GM23338 (cell line): ENCODE results near the gene LDHD. TPM values are rescaled to one million over a fixed set of nuclear protein-coding genes. Genes with fewer than 3 reads are reported as not detected.

Experiments used
- ATAC-seq: fragments of 200-7000 bp; cut with Tn5 transposase; 3 replicates; pipeline ENCODE4 v1.9.1; 2020
- DNase-seq: peaks from one replicate; pipeline ENCODE4 v3.0.0-alpha.2; 2015; ENCODE audit warnings: low spot score
- H2AFZ ChIP-seq: fragments of 200-600 bp; sonication (generic); 2 replicates; pipeline ENCODE4 v1.8.0; 2016; ENCODE audit warnings: antibody characterized with exemption, mild to moderate bottlenecking, moderate library complexity
- H3F3A ChIP-seq: fragments of 200-600 bp; sonication (generic); replicated peaks from 2 replicates; pipeline ENCODE4 v1.8.0; 2017; ENCODE audit warnings: antibody characterized with exemption, mixed run types, low read depth
- H3K27ac ChIP-seq: fragments of 200-600 bp; sonication (generic); 2 replicates; pipeline ENCODE4 v1.6.1; 2016; ENCODE audit warnings: low read depth
- H3K27me3 ChIP-seq: fragments of 200-600 bp; sonication (generic); 2 replicates; pipeline ENCODE4 v1.8.0; 2016; ENCODE audit warnings: mild to moderate bottlenecking, mixed run types, moderate library complexity; ENCODE audit not compliant: insufficient read depth
- H3K36me3 ChIP-seq: fragments of 200-600 bp; sonication (generic); 2 replicates; pipeline ENCODE4 v1.8.0; 2016; ENCODE audit warnings: mild to moderate bottlenecking; ENCODE audit not compliant: insufficient read depth
- H3K4me1 ChIP-seq: fragments of 200-600 bp; sonication (generic); 2 replicates; pipeline ENCODE4 v1.8.0; 2016; ENCODE audit warnings: mild to moderate bottlenecking, moderate library complexity; ENCODE audit not compliant: insufficient read depth
- H3K4me2 ChIP-seq: fragments of 200-600 bp; sonication (generic); 2 replicates; pipeline ENCODE4 v1.7.1; 2017; ENCODE audit warnings: mixed run types
- H3K4me3 ChIP-seq: fragments of 200-600 bp; sonication (generic); 2 replicates; pipeline ENCODE4 v1.6.1; 2016; ENCODE audit warnings: mixed run types
- H3K79me2 ChIP-seq: fragments of 200-600 bp; sonication (generic); replicated peaks from 2 replicates; pipeline ENCODE4 v1.8.0; 2017; ENCODE audit warnings: mild to moderate bottlenecking; ENCODE audit not compliant: insufficient read depth
- H3K9me2 ChIP-seq: fragments of 200-600 bp; sonication (generic); 2 replicates; pipeline ENCODE4 v1.8.0; 2017; ENCODE audit not compliant: insufficient read depth
- H4K20me1 ChIP-seq: fragments of 200-600 bp; sonication (generic); replicated peaks from 2 replicates; pipeline ENCODE4 v1.8.0; 2017; ENCODE audit warnings: mild to moderate bottlenecking; ENCODE audit not compliant: insufficient read depth
- H3K27ac Mint-ChIP-seq: 2 replicates; pipeline ENCODE4 v1.8.0; 2020; ENCODE audit warnings: inconsistent platforms, mild to moderate bottlenecking, moderate library complexity, mixed read lengths
- H3K27me3 Mint-ChIP-seq: 3 replicates; pipeline ENCODE4 v1.8.0; 2022; ENCODE audit warnings: low read depth, mild to moderate bottlenecking, moderate library complexity, mixed read lengths, inconsistent platforms; ENCODE audit not compliant: insufficient read depth, poor library complexity
- H3K36me3 Mint-ChIP-seq: 3 replicates; pipeline ENCODE4 v1.8.0; 2021; ENCODE audit warnings: low read depth, mild to moderate bottlenecking, inconsistent platforms, moderate library complexity, mixed read lengths
- H3K4me1 Mint-ChIP-seq: 3 replicates; pipeline ENCODE4 v1.8.0; 2020; ENCODE audit warnings: mild to moderate bottlenecking, inconsistent platforms, mixed read lengths
- H3K4me3 Mint-ChIP-seq: 3 replicates; pipeline ENCODE4 v1.8.0; 2021; ENCODE audit warnings: moderate library complexity, mild to moderate bottlenecking, inconsistent platforms, mixed read lengths
- H3K9me3 Mint-ChIP-seq: 3 replicates; pipeline ENCODE4 v1.8.0; 2020; ENCODE audit warnings: moderate library complexity, mild to moderate bottlenecking, inconsistent platforms, mixed read lengths
- CREB1 ChIP-seq: fragments of 250-450 bp; sonication (Bioruptor Pico); IDR thresholded peaks from 2 replicates; pipeline ENCODE4 v1.5.0; 2020; ENCODE audit warnings: low read depth, mild to moderate bottlenecking, moderate library complexity
- EZH2 ChIP-seq: fragments of 200-600 bp; sonication (generic); IDR thresholded peaks from one replicate; pipeline ENCODE4 v1.8.0; 2017; ENCODE audit warnings: antibody characterized with exemption, mild to moderate bottlenecking, low read depth; ENCODE audit not compliant: unreplicated experiment
- EZH2phosphoT487 ChIP-seq: fragments of 200-600 bp; sonication (generic); IDR thresholded peaks from one replicate; pipeline ENCODE4 v1.8.1; 2018; ENCODE audit warnings: antibody characterized with exemption; ENCODE audit not compliant: unreplicated experiment
- NANOG ChIP-seq: IDR thresholded peaks from 2 replicates; pipeline ENCODE4 v1.6.1; 2016; ENCODE audit warnings: antibody characterized with exemption, borderline replicate concordance
- POLR2AphosphoS5 ChIP-seq: IDR thresholded peaks from 2 replicates; pipeline ENCODE4 v1.6.1; 2016; ENCODE audit warnings: antibody characterized with exemption, low read depth
- STAT1 ChIP-seq: IDR thresholded peaks from one replicate; pipeline ENCODE4 v1.6.1; 2016; ENCODE audit warnings: antibody characterized with exemption; ENCODE audit not compliant: unreplicated experiment
- ZNF114 ChIP-seq: fragments of 250-450 bp; sonication (Bioruptor Pico); IDR thresholded peaks from 2 replicates; pipeline ENCODE4 v1.5.0; 2020; ENCODE audit warnings: mild to moderate bottlenecking, moderate library complexity
- ZNF331 ChIP-seq: fragments of 250-450 bp; sonication (Bioruptor Pico); IDR thresholded peaks from 2 replicates; pipeline ENCODE4 v1.5.0; 2020; ENCODE audit warnings: low read depth, mild to moderate bottlenecking, moderate library complexity
- polyA plus RNA-seq: library from polyadenylated mRNA; unstranded; fragments of >200 nt; fragmentation: Nextera tagmentation; extraction: Ambion mirVana; gene quantifications from 2 replicates; pipeline ENCODE4 v1.2.1, GENCODE V29; 2016
- total RNA-seq: library from RNA; depleted of rRNA; stranded (reverse); fragments of >200 nt; shearing (Covaris generic); gene quantifications from 2 replicates; pipeline ENCODE4 v1.2.3, GENCODE V29; 2014
- TF ChIP-seq, protein P1 (sequence below): fragments of 250-450 bp; sonication (Bioruptor Pico); IDR thresholded peaks from 2 replicates; pipeline ENCODE4 v1.5.0; 2020; ENCODE audit warnings: mild to moderate bottlenecking, moderate library complexity

Gene LDHD
- total and polyA plus RNA-seq, 2 experiments from 2014 or later = 5.0 to 7.7 TPM

DNA sequence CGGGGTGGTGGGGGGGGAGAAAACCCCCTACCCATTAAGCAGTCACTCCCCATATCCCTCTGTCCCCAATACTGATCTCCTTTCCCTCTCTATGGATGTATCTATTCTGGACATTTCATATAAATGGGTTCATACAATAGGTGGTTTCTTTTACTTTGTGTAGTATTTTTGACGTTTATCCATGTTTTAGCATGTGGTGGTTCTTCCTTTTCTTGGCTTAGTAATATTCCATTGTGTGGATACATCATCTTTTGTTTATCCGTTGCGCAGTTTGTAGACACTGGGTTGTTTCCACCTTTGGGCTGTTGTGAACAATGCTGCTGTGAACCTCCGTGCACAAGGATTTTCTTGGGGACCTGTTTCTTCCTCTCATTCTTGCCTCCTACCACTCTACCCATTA lies 12.6 kb downstream of the LDHD start:
- Mint-ChIP-seq H3K4me3 (no peak overlapping the region), H3K9me3 (no peaks in the 10 kb centered on the region), H3K27ac (no peak overlapping the region), H3K27me3 (peaks cover 20% of the 10 kb centered on the region), H3K36me3 (peaks cover 15% of the 10 kb centered on the region), H3K4me1 (peaks cover 36% of the 10 kb centered on the region)
- H3K9me2 ChIP-seq = no peaks in the 10 kb centered on the region
- peaks cover 5% of the 10 kb centered on the region; the same call in 1 of the 2 replicates for H4K20me1 ChIP-seq
- H3K4me3 ChIP-seq = no peak overlapping the region
- ATAC-seq (no peak), DNase-seq (no peak)
- peaks cover 18% of the 10 kb centered on the region for H3K4me1 ChIP-seq
- H3K27me3 ChIP-seq = no peaks in the 10 kb centered on the region
- TF ChIP-seq CREB1 (CRISPR knock-in tag) (no peak), ZNF331 (CRISPR knock-in tag) (no peak), STAT1 (no peak), NANOG (no peak), EZH2phosphoT487 (no peak), POLR2AphosphoS5 (no peak), EZH2 (no peak)
- no peak overlapping the region for H3K4me2 ChIP-seq
- no peaks in the 10 kb centered on the region for H3K36me3 ChIP-seq
- H2AFZ ChIP-seq = no peak overlapping the region
- 0 out of 2 replicates have a peak, but pooled peaks cover 2% of the 10 kb centered on the region for H3F3A ChIP-seq
- no peak overlapping the region for H3K27ac ChIP-seq
- H3K79me2 ChIP-seq = peaks cover 4% of the 10 kb centered on the region; the same call in 1 of the 2 replicates

DNA sequence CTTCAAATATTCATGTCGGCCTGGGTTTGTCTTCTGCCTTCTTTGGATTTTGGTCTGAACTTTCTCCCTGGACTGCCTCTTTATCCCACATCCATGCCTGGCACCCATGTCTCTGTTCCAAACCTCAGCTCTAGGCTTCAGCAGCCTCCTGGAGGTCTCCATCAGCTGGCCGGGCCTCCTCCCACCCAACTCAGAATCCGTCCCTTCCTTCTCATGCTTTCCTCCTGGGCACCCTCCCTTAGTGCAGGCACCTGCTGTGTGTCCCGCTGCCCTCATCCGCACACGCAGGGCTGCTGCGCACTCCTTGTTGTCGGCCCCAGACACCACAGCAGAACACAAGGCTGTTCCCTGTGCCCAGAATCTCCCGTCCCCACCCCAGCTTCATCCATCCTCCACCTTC lies 14.0 kb downstream of the LDHD start:
- Mint-ChIP-seq H3K27me3 (peaks cover 20% of the 10 kb centered on the region), H3K27ac (no peak overlapping the region), H3K36me3 (peaks cover 15% of the 10 kb centered on the region), H3K4me3 (no peak overlapping the region), H3K4me1 (peaks cover 42% of the 10 kb centered on the region), H3K9me3 (no peaks in the 10 kb centered on the region)
- Histone ChIP-seq H3K4me3 (no peak overlapping the region), H3F3A (0 out of 2 replicates have a peak, but pooled peaks cover 2% of the 10 kb centered on the region), H3K27me3 (no peaks in the 10 kb centered on the region), H3K36me3 (no peaks in the 10 kb centered on the region), H2AFZ (no peak overlapping the region), H3K27ac (no peak overlapping the region), H3K4me2 (no peak overlapping the region), H3K9me2 (no peaks in the 10 kb centered on the region), H4K20me1 (peaks cover 8% of the 10 kb centered on the region; the same call in 1 of the 2 replicates), H3K79me2 (peaks cover 12% of the 10 kb centered on the region), H3K4me1 (peaks cover 26% of the 10 kb centered on the region)
- ATAC-seq = no peak
- no peak for DNase-seq
- TF ChIP-seq CREB1 (CRISPR knock-in tag) (no peak), NANOG (no peak), EZH2phosphoT487 (no peak), ZNF114 (CRISPR knock-in tag) (no peak), ZNF331 (CRISPR knock-in tag) (no peak)
- TF ChIP-seq, protein P1, sequence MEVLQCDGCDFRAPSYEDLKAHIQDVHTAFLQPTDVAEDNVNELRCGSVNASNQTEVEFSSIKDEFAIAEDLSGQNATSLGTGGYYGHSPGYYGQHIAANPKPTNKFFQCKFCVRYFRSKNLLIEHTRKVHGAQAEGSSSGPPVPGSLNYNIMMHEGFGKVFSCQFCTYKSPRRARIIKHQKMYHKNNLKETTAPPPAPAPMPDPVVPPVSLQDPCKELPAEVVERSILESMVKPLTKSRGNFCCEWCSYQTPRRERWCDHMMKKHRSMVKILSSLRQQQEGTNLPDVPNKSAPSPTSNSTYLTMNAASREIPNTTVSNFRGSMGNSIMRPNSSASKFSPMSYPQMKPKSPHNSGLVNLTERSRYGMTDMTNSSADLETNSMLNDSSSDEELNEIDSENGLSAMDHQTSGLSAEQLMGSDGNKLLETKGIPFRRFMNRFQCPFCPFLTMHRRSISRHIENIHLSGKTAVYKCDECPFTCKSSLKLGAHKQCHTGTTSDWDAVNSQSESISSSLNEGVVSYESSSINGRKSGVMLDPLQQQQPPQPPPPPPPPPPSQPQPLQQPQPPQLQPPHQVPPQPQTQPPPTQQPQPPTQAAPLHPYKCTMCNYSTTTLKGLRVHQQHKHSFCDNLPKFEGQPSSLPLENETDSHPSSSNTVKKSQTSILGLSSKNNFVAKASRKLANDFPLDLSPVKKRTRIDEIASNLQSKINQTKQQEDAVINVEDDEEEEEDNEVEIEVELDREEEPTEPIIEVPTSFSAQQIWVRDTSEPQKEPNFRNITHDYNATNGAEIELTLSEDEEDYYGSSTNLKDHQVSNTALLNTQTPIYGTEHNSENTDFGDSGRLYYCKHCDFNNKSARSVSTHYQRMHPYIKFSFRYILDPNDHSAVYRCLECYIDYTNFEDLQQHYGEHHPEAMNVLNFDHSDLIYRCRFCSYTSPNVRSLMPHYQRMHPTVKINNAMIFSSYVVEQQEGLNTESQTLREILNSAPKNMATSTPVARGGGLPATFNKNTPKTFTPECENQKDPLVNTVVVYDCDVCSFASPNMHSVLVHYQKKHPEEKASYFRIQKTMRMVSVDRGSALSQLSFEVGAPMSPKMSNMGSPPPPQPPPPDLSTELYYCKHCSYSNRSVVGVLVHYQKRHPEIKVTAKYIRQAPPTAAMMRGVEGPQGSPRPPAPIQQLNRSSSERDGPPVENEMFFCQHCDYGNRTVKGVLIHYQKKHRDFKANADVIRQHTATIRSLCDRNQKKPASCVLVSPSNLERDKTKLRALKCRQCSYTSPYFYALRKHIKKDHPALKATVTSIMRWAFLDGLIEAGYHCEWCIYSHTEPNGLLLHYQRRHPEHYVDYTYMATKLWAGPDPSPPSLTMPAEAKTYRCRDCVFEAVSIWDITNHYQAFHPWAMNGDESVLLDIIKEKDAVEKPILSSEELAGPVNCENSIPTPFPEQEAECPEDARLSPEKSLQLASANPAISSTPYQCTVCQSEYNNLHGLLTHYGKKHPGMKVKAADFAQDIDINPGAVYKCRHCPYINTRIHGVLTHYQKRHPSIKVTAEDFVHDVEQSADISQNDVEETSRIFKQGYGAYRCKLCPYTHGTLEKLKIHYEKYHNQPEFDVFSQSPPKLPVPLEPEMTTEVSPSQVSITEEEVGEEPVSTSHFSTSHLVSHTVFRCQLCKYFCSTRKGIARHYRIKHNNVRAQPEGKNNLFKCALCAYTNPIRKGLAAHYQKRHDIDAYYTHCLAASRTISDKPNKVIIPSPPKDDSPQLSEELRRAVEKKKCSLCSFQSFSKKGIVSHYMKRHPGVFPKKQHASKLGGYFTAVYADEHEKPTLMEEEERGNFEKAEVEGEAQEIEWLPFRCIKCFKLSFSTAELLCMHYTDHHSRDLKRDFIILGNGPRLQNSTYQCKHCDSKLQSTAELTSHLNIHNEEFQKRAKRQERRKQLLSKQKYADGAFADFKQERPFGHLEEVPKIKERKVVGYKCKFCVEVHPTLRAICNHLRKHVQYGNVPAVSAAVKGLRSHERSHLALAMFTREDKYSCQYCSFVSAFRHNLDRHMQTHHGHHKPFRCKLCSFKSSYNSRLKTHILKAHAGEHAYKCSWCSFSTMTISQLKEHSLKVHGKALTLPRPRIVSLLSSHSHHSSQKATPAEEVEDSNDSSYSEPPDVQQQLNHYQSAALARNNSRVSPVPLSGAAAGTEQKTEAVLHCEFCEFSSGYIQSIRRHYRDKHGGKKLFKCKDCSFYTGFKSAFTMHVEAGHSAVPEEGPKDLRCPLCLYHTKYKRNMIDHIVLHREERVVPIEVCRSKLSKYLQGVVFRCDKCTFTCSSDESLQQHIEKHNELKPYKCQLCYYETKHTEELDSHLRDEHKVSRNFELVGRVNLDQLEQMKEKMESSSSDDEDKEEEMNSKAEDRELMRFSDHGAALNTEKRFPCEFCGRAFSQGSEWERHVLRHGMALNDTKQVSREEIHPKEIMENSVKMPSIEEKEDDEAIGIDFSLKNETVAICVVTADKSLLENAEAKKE (CRISPR knock-in tag) = no peak
